Epithelial cell of prostate (primary cell): ENCODE data around the gene TFF3.
"Not testable (repeated sequence)": the region's sequence is repeated elsewhere in the genome, so short reads cannot be mapped to it uniquely, and the experiment has no call there.

Experiments
- DNase-seq: peaks from one replicate; pipeline ENCODE4 v3.0.0-alpha.2; 2011; ENCODE audit warnings: low read depth, low spot score
- H3K27ac ChIP-seq: fragments of 450-650 bp; 2 replicates; pipeline ENCODE4 v1.5.1; 2017; ENCODE audit warnings: mild to moderate bottlenecking

Gene TFF3

DNA sequence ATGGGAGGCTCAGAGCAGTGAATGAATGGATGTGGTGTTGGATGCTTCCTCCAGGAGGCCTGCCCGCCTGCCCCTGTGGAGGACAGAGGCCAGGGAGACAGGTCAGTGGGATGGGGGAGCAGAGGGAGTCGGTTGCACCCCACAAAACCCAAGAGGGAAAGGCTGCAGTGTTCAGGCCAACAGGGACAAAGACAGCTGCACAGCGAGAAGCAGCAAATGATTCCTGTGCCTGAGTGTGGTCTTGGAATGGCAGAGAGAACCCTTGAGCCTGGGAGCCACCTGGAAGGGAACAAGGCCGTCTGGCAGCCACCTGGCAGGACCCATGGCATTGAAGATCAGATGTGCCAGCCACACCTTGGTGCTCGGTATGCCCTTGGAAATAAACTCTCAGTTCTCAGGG lies 8.1 kb downstream of the TFF3 start:
- no peak for DNase-seq
- H3K27ac ChIP-seq, result no peak overlapping the region

- DNase-seq, result no peak
- H3K27ac ChIP-seq, result no peak overlapping the region
Observed at GRCh38 chr21:42306366-42307035, 8.7 kb downstream of the TFF3 start.

DNA sequence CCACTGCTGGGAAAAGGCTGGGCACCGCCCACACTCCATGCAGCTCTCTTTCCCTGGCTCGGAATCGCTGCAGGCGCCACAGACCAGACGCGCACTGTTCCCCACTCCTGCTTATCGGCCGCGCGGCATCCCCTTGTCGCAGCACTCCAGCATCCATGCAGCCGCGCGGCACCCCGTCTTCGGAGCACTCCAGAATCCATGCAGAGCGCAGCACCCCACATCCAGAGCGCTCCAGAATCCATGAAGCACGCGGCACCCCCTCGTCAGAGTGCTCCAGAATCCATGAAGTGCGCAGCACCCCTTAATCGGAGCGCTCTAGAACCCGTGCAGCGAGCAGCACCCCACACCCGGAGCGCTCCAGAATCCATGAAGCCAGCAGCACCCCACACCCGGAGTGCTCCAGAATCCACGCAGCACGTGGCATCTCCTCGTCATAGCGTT lies 9.5 kb downstream of the TFF3 start:
- DNase-seq, result no peak
- no peak overlapping the region for H3K27ac ChIP-seq

GRCh38 chr21:42304556-42305454 lies 10.4 kb downstream of the TFF3 start:
- DNase-seq, result no peak
- H3K27ac ChIP-seq, result no peak overlapping the region

- no peak for DNase-seq
- H3K27ac ChIP-seq, result no peak overlapping the region
Observed at GRCh38 chr21:42303443-42303842, 11.8 kb downstream of the TFF3 start.

- no peak for DNase-seq
- no peak overlapping the region for H3K27ac ChIP-seq
Observed at GRCh38 chr21:42302794-42303193, 12.4 kb downstream of the TFF3 start.

- DNase-seq, result no peak
- H3K27ac ChIP-seq, result no peak overlapping the region
Observed at GRCh38 chr21:42302076-42302650, 13.0 kb downstream of the TFF3 start.

DNA sequence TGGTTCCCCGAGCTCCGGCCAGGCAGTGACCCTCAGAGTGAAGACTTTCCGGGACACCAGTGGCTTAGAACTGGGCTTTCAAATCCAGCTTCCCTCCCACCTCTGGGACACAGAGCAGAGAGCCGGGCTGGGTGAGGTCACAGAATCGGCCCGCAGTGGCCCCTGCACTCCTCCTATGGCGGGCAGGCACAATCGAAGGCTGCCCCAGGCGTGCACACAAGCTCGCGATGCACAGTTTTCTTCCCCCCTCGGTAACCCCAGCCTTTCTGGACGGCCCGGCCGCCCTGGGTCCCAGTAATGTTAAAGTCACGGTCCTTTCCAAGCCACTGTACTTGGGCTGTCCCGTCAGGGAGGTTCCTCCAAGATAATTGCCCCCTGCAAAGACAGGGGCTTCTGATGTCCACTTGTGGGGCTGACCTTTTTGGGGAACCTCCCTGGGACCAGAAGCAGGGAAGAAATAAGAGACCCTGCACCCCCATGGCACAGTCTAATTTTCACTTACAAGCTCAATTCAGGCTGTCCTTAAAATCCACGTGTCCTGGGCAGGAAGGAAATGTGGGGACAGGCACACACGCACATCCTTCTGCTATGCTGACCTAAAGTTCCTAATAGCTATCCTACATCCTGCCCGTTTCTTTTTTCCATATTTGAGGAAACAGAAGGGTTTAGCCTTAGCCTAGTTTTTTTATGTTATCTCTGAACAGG lies 13.7 kb downstream of the TFF3 start:
- DNase-seq, result no peak
- H3K27ac ChIP-seq, result no peak overlapping the region

DNA sequence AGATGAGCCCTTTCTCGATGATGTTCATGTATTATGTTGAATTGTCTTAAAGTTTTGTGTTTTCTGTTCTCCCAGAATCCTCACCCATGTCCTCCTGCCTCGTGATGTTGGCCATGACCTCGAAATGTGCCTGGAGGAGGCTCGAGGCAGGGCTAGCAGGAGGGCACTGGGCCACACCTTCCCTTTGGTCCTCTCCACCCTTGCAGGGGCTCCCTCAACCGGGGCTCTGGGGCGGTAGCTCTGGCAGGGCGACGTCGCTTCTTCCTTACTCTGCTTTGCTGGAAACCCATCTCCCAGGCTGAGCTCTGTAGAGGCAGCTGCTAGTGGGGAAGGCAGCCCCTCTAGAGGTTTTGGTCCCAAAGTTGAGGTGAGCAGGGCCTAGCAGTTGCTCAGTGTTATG lies 14.3 kb downstream of the TFF3 start:
- H3K27ac ChIP-seq, result no peak overlapping the region
- no peak for DNase-seq

- no peak for DNase-seq
- no peak overlapping the region for H3K27ac ChIP-seq
Observed at GRCh38 chr21:42300045-42300583, 15.1 kb downstream of the TFF3 start.

- no peak overlapping the region for H3K27ac ChIP-seq
- no peak for DNase-seq
Observed at GRCh38 chr21:42299324-42300044, 15.7 kb downstream of the TFF3 start.

GRCh38 chr21:42298657-42299056 lies 16.6 kb downstream of the TFF3 start:
- H3K27ac ChIP-seq, result no peak overlapping the region
- DNase-seq, result no peak

DNA sequence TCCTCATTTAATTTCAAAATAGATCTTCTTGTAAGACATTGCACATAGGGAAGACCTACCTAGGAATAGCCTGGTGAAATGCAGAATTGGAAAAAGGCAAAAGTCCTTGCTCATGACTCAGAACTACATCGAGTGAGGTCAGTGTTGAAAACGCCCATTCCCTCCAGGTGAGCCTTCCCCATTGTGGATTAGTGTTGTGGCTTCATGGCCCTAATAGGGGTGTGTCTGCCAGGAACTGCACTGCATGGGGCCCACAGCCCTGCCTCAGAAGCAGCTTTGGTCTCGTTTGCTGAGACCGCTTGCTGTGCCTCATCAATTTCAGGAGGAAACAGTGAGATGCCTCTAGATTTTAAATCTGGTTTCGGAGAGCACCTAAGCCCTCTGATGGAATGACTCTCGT lies 17.0 kb downstream of the TFF3 start:
- no peak for DNase-seq
- H3K27ac ChIP-seq, result no peak overlapping the region

GRCh38 chr21:42297377-42297776 lies 17.8 kb downstream of the TFF3 start:
- H3K27ac ChIP-seq, result no peak overlapping the region
- no peak for DNase-seq

DNA sequence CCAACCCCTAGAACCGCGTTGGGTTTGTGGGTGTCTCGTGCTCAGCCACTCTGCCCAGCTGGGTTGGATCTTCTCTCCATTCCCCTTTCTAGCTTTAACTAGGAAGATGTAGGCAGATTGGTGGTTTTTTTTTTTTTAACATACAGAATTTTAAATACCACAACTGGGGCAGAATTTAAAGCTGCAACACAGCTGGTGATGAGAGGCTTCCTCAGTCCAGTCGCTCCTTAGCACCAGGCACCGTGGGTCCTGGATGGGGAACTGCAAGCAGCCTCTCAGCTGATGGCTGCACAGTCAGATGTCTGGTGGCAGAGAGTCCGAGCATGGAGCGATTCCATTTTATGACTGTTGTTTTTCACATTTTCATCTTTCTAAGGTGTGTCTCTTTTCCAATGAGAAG lies 18.7 kb downstream of the TFF3 start:
- no peak overlapping the region for H3K27ac ChIP-seq
- DNase-seq, result no peak

- DNase-seq, result no peak
- no peak overlapping the region for H3K27ac ChIP-seq
Observed at GRCh38 chr21:42295845-42296244, 19.4 kb downstream of the TFF3 start.

- no peak overlapping the region for H3K27ac ChIP-seq
- DNase-seq, result no peak
Observed at GRCh38 chr21:42294273-42294880, 20.8 kb downstream of the TFF3 start.

GRCh38 chr21:42293649-42294272 lies 21.4 kb downstream of the TFF3 start:
- DNase-seq, result no peak
- no peak overlapping the region for H3K27ac ChIP-seq

DNA sequence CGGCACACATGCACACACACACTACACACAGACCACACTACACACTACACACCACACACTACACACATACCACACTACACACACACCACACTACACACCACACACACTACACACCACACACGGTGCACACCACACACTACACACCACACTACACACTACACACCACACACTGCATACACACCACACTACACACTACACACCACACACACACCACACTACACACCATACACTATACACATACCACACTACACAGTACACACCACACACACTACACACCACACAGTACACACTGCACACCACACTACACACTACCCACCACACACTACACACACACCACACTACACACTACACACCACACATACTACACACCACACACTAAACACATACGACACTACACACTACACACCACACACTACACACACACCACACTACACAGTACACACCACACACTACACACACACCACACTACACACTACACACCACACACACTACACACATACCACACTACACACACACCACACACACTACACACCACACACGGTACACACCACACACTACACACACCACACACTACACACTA lies 22.6 kb downstream of the TFF3 start:
- DNase-seq, H3K27ac ChIP-seq: not testable (repeated sequence)
